Neuronal stem cell (in vitro differentiated cells): Measurements from ENCODE around the gene CCDC97. TPM values are rescaled to one million over a fixed set of nuclear protein-coding genes. Genes with fewer than 3 reads are reported as not detected.

Experiments
- DNase-seq: peaks from one replicate; pipeline ENCODE4 v3.0.0-alpha.2; 2013; ENCODE audit warnings: low spot score
- H2AFZ ChIP-seq: one replicate; pipeline ENCODE4 v1.6.1; 2013; ENCODE audit warnings: mild to moderate bottlenecking, low read length, inconsistent platforms
- H2AK5ac ChIP-seq: 2 replicates; pipeline ENCODE4 v1.6.1; 2013; ENCODE audit warnings: low read depth, mild to moderate bottlenecking, inconsistent platforms, low read length, moderate library complexity, mixed read lengths
- H2BK120ac ChIP-seq: 2 replicates; pipeline ENCODE4 v1.6.1; 2013; ENCODE audit warnings: low read depth, mild to moderate bottlenecking, inconsistent platforms, low read length, moderate library complexity, mixed read lengths
- H2BK12ac ChIP-seq: one replicate; pipeline ENCODE4 v1.6.1; 2013; ENCODE audit warnings: low read length, inconsistent platforms
- H2BK15ac ChIP-seq: 2 replicates; pipeline ENCODE4 v1.6.1; 2013; ENCODE audit warnings: mild to moderate bottlenecking, low read length, inconsistent platforms, mixed read lengths
- H2BK5ac ChIP-seq: one replicate; pipeline ENCODE4 v1.6.1; 2013; ENCODE audit warnings: inconsistent platforms, mild to moderate bottlenecking, low read length, moderate library complexity
- H3K14ac ChIP-seq: one replicate; pipeline ENCODE4 v1.6.1; 2013; ENCODE audit warnings: low read length, inconsistent platforms
- H3K18ac ChIP-seq: 2 replicates; pipeline ENCODE4 v1.6.1; 2013; ENCODE audit warnings: low read length, inconsistent platforms
- H3K23ac ChIP-seq: 2 replicates; pipeline ENCODE4 v1.6.1; 2013; ENCODE audit warnings: low read depth, mild to moderate bottlenecking, mixed read lengths, low read length, inconsistent platforms; ENCODE audit not compliant: poor library complexity
- H3K27ac ChIP-seq: replicated peaks from 3 replicates; pipeline ENCODE4 v1.5.1; 2013; ENCODE audit warnings: low read length, inconsistent platforms
- H3K27me3 ChIP-seq, 3 experiments: 2 replicates each; pipeline ENCODE4 v1.6.1; 2013; ENCODE audit warnings: low read length in 3 of 3, mild to moderate bottlenecking in 2 of 3, inconsistent platforms in 1 of 3, low read depth in 1 of 3, mixed read lengths in 1 of 3, moderate library complexity in 1 of 3; ENCODE audit not compliant: control insufficient read depth in 3 of 3, insufficient read depth in 3 of 3
- H3K36me3 ChIP-seq, 2 donors: replicated peaks in 1 of 2; 2 replicates each; pipeline ENCODE4 v1.6.1; 2013; ENCODE audit warnings: low read length in 2 of 2; ENCODE audit not compliant: control insufficient read depth in 2 of 2, insufficient read depth in 2 of 2
- H3K4ac ChIP-seq: 2 replicates; pipeline ENCODE4 v1.6.1; 2013; ENCODE audit warnings: inconsistent platforms, mild to moderate bottlenecking, low read length, moderate library complexity
- H3K4me1 ChIP-seq, 2 donors: 1 replicate in 1 of 2; 2 replicates in 1 of 2; pipeline ENCODE4 v1.6.1; 2013; ENCODE audit warnings: low read length in 2 of 2, low read depth in 1 of 2; ENCODE audit not compliant: control insufficient read depth in 2 of 2, insufficient read depth in 1 of 2
- H3K4me2 ChIP-seq: one replicate; pipeline ENCODE4 v1.6.1; 2013; ENCODE audit warnings: mild to moderate bottlenecking, low read length, inconsistent platforms; ENCODE audit not compliant: insufficient read depth, poor library complexity, severe bottlenecking
- H3K4me3 ChIP-seq, 2 donors: 2 replicates each; pipeline ENCODE4 v1.5.1; 2013; ENCODE audit warnings: low read length in 2 of 2, mild to moderate bottlenecking in 2 of 2, inconsistent platforms in 1 of 2, moderate library complexity in 1 of 2
- H3K79me1 ChIP-seq: one replicate; pipeline ENCODE4 v1.6.1; 2013; ENCODE audit warnings: low read depth, mild to moderate bottlenecking, inconsistent platforms, low read length, moderate library complexity
- H3K9ac ChIP-seq: one replicate; pipeline ENCODE4 v1.6.1; 2013; ENCODE audit warnings: mild to moderate bottlenecking, low read depth, low read length, inconsistent platforms; ENCODE audit not compliant: poor library complexity
- H3K9me3 ChIP-seq, 2 donors: replicated peaks in 1 of 2; 2 replicates each; pipeline versions ENCODE3 to v1.6.1; 2013; ENCODE audit warnings: low read length in 2 of 2, mild to moderate bottlenecking in 2 of 2, inconsistent platforms in 1 of 2, low read depth in 1 of 2, mixed read lengths in 1 of 2, moderate library complexity in 1 of 2; ENCODE audit not compliant: control insufficient read depth in 2 of 2, insufficient read depth in 1 of 2
- H4K8ac ChIP-seq: one replicate; pipeline ENCODE4 v1.6.1; 2013; ENCODE audit warnings: low read depth, mild to moderate bottlenecking, inconsistent platforms, low read length, moderate library complexity
- H4K91ac ChIP-seq: one replicate; pipeline ENCODE4 v1.6.1; 2013; ENCODE audit warnings: low read length, low read depth, mild to moderate bottlenecking, inconsistent platforms; ENCODE audit not compliant: poor library complexity
- WGBS, 2 donors: extraction: QIAGEN DNeasy Blood & Tissue Kit; methylation state at CpG; one replicate each; pipeline ENCODE4 v1.1.7; 2013; ENCODE audit warnings: missing lambda C conversion rate in 2 of 2, mixed read lengths in 1 of 2; ENCODE audit not compliant: insufficient read length in 2 of 2, insufficient replicate concordance in 1 of 2; ENCODE audit errors: extremely low coverage in 2 of 2; 5-methylcytosine and 5-hydroxymethylcytosine counted together
- polyA plus RNA-seq, 2 experiments: library from polyadenylated mRNA; stranded (reverse); fragments of 200-250 nt; gene quantifications; one replicate each; pipeline ENCODE4 v1.2.3, GENCODE V29; 2013

Gene CCDC97
- 21.6 TPM for polyA plus RNA-seq (2013, experiment 1 of 2)
- polyA plus RNA-seq (2013, experiment 2 of 2): 20.9 TPM

GRCh38 chr19:41310033-41310831 is at the start of gene CCDC97:
CCDC97 (plus strand) TSS chr19:41310172; CDS start chr19:41310311, 139 bp downstream.
- WGBS, 2 donors: no CpG with 5 or more reads among the region's 47 CpGs
- Histone ChIP-seq H3K4me2 (peak within 1 kb of the TSS; percentile 60), H3K4me1 (peaks cover 0 to 8% of the 10 kb centered on the region in 2 donors), H3K27ac (peak within 1 kb of the TSS; percentile 87), H2BK120ac (no peak within 1 kb of the TSS), H2AK5ac (no peak within 1 kb of the TSS), H3K36me3 (peaks cover 23 to 64% of the 10 kb centered on the region in 2 donors), H3K23ac (peak within 1 kb of the TSS; percentile 81), H2BK15ac (no peak within 1 kb of the TSS), H2BK12ac (no peak within 1 kb of the TSS), H3K4ac (no peak within 1 kb of the TSS), H3K27me3 (no peaks in the 10 kb centered on the region), H4K91ac (no peak within 1 kb of the TSS), H3K18ac (peak within 1 kb of the TSS; percentile 95), H3K9me3 (no peaks in the 10 kb centered on the region), H3K4me3 (peak within 1 kb of the TSS; percentile 54 to 82), H3K79me1 (peaks cover 2% of the 10 kb centered on the region), H4K8ac (no peak within 1 kb of the TSS), H3K9ac (peak within 1 kb of the TSS; percentile 79), H3K14ac (no peak within 1 kb of the TSS), H2BK5ac (peak within 1 kb of the TSS; percentile 77), H2AFZ (peak within 1 kb of the TSS; percentile 93)
- DNase-seq: peak; percentile 91

GRCh38 chr19:41261474-41262190 is 48.3 kb upstream of the CCDC97 start:
- Histone ChIP-seq H2AFZ (peak overlapping the region; percentile 78), H3K27ac (no peak overlapping the region), H2BK12ac (no peak overlapping the region), H4K91ac (no peak overlapping the region), H3K4ac (no peak overlapping the region), H2BK5ac (no peak overlapping the region), H3K4me3 (peak overlapping the region; percentile 64 to 96), H3K9ac (no peak overlapping the region), H3K14ac (no peak overlapping the region), H3K79me1 (no peaks in the 10 kb centered on the region), H3K27me3 (no peaks in the 10 kb centered on the region), H2AK5ac (no peak overlapping the region), H3K9me3 (no peaks in the 10 kb centered on the region), H3K18ac (no peak overlapping the region), H3K4me1 (peaks cover 3 to 8% of the 10 kb centered on the region in 2 donors), H3K36me3 (peaks cover 23 to 43% of the 10 kb centered on the region in 2 donors), H2BK15ac (no peak overlapping the region), H4K8ac (no peak overlapping the region), H3K4me2 (no peak overlapping the region), H2BK120ac (no peak overlapping the region), H3K23ac (no peak overlapping the region)
- no peak for DNase-seq
- no CpG with 5 or more reads among the region's 10 CpGs for WGBS, 2 donors

- H3K9ac ChIP-seq: peak overlapping the region; percentile 98
- H2BK12ac ChIP-seq: no peak overlapping the region
- no peaks in the 10 kb centered on the region for H3K9me3 ChIP-seq
These were observed 46.7 kb upstream of the CCDC97 start for GRCh38 chr19:41263042-41263849.

More at GRCh38 chr19:41263042-41263849, 46.7 kb upstream of the CCDC97 start:
- Histone ChIP-seq H3K79me1 (no peaks in the 10 kb centered on the region), H2BK120ac (no peak overlapping the region), H3K4me3 (peak overlapping the region; percentile 89 to 96), H3K4ac (no peak overlapping the region), H3K4me1 (peaks cover 8 to 13% of the 10 kb centered on the region in 2 donors), H2BK5ac (peak overlapping the region; percentile 91), H3K14ac (no peak overlapping the region), H3K4me2 (peak overlapping the region; percentile 82), H4K8ac (no peak overlapping the region), H4K91ac (no peak overlapping the region), H3K27ac (peak overlapping the region; percentile 94), H3K23ac (no peak overlapping the region), H2BK15ac (peak overlapping the region; percentile 53), H2AFZ (peak overlapping the region; percentile 78), H3K18ac (peak overlapping the region; percentile 96), H3K36me3 (peaks cover 15 to 45% of the 10 kb centered on the region in 2 donors), H3K27me3 (no peaks in the 10 kb centered on the region), H2AK5ac (peak overlapping the region; percentile 47)
- no CpG with 5 or more reads among the region's 46 CpGs for WGBS, 2 donors
- no peak for DNase-seq
